K562 (cell line): ENCODE measurements around the gene ADGRL3. TPM values are rescaled to one million over a fixed set of nuclear protein-coding genes. Genes with fewer than 3 reads are reported as not detected.

Experiments used
- ATAC-seq: fragments of 200-7000 bp; cut with Tn5 transposase; 3 replicates; pipeline ENCODE4 v1.9.1; 2020; ENCODE audit warnings: moderate library complexity
- BruUV-seq: library from RNA; stranded (reverse); fragments of 400-500 nt; replicated peaks from 2 replicates; lab custom pipeline; 2021; lab: Mats Ljungman, UMichigan
- CTCF ChIA-PET: fragments of 300-600 bp; formaldehyde crosslinking; extraction: SDS; loops from one replicate; lab custom pipeline; 2021; ENCODE audit warnings: low intra/inter-chr PET ratio; lab: Yijun Ruan, JAX
- POLR2A ChIA-PET: fragments of 300-600, 350-650 bp; sonication (Branson Sonifier 250); formaldehyde crosslinking; extraction: SDS; loops from one replicate; lab custom pipeline; 2021; ENCODE audit warnings: antibody characterized with exemption, inconsistent platforms; lab: Yijun Ruan, JAX
- DNase-seq, 4 experiments: peaks; one replicate each; pipeline versions ENCODE4 v3.0.0 to v3.0.0-alpha.2; 2011 to 2018; ENCODE audit warnings: low spot score in 3 of 4, mixed read lengths in 3 of 4; ENCODE audit errors: extremely low read depth in 1 of 4
- FAIRE-seq: peaks from 2 replicates; lab custom pipeline; 2011; peaks lifted over from hg19 to GRCh38; lab: Jason Lieb, UNC
- H2AFZ ChIP-seq: 2 replicates; pipeline ENCODE4 v1.6.0; 2011; ENCODE audit warnings: low read depth, low read length, control low read depth, inconsistent platforms
- H3K27ac ChIP-seq: fragments of 200-600 bp; 3 replicates; pipeline ENCODE4 v1.8.0; 2011; ENCODE audit warnings: low read depth, mild to moderate bottlenecking, control low read depth, inconsistent platforms, low read length, moderate library complexity, mixed read lengths; ENCODE audit errors: extremely low read depth
- H3K27me3 ChIP-seq, 2 experiments: fragments of 300-600 bp in 1 of 2; 2 replicates in 1 of 2; 3 replicates in 1 of 2; pipeline versions ENCODE4 v1.6.0 to v1.8.0; 2011; ENCODE audit warnings: inconsistent platforms in 2 of 2, low read length in 2 of 2, mild to moderate bottlenecking in 1 of 2, mixed read lengths in 1 of 2, moderate library complexity in 1 of 2; ENCODE audit not compliant: control insufficient read depth in 2 of 2, insufficient read depth in 2 of 2
- H3K36me3 ChIP-seq: fragments of 300-600 bp; 3 replicates; pipeline ENCODE4 v1.8.0; 2011; ENCODE audit warnings: mild to moderate bottlenecking, low read length, inconsistent platforms; ENCODE audit not compliant: control insufficient read depth, insufficient read depth
- H3K4me1 ChIP-seq, 2 experiments: fragments of 200-600 bp in 1 of 2; replicated peaks in 1 of 2; 2 replicates in 1 of 2; 3 replicates in 1 of 2; pipeline versions ENCODE4 v1.5.1 to v1.8.0; 2011; ENCODE audit warnings: inconsistent platforms in 2 of 2, low read length in 2 of 2, mild to moderate bottlenecking in 1 of 2, mixed read lengths in 1 of 2, moderate library complexity in 1 of 2; ENCODE audit not compliant: control insufficient read depth in 2 of 2, insufficient read depth in 2 of 2
- H3K4me2 ChIP-seq: 2 replicates; pipeline ENCODE4 v1.6.1; 2011; ENCODE audit warnings: low read length, control low read depth, inconsistent platforms, mixed read lengths; ENCODE audit not compliant: insufficient read depth
- H3K4me3 ChIP-seq: fragments of 200-600 bp; sonication (generic), shearing (Covaris generic); 2 replicates; pipeline ENCODE4 v1.5.1; 2016; ENCODE audit warnings: control low read depth, inconsistent platforms
- H3K79me2 ChIP-seq: fragments of 200-600 bp; 3 replicates; pipeline ENCODE4 v1.8.0; 2011; ENCODE audit warnings: low read length, inconsistent platforms; ENCODE audit not compliant: control insufficient read depth, insufficient read depth
- H3K9ac ChIP-seq, 2 experiments: 2 replicates each; pipeline versions ENCODE4 v1.6.0 to v1.6.1; 2011; ENCODE audit warnings: low read depth in 2 of 2, low read length in 2 of 2, control low read depth in 1 of 2, inconsistent platforms in 1 of 2, mild to moderate bottlenecking in 1 of 2, mixed read lengths in 1 of 2; ENCODE audit not compliant: insufficient read depth in 1 of 2
- H3K9me1 ChIP-seq: one replicate; pipeline ENCODE4 v1.6.0; 2011; ENCODE audit warnings: inconsistent platforms, mild to moderate bottlenecking, low read length, moderate library complexity; ENCODE audit not compliant: control insufficient read depth, insufficient read depth
- H3K9me3 ChIP-seq: replicated peaks from 2 replicates; pipeline ENCODE4 v1.5.1; 2011; ENCODE audit warnings: low read depth, low read length, inconsistent platforms; ENCODE audit not compliant: control insufficient read depth, insufficient read depth
- H4K20me1 ChIP-seq: replicated peaks from 2 replicates; pipeline ENCODE4 v1.6.1; 2011; ENCODE audit warnings: low read length, inconsistent platforms, mixed read lengths; ENCODE audit not compliant: control insufficient read depth, insufficient read depth
- AFF4 ChIP-seq: sonication (generic); formaldehyde crosslinking; IDR thresholded peaks from 2 replicates; pipeline ENCODE4 v1.8.0; 2023; ENCODE audit warnings: mild to moderate bottlenecking, missing genetic modification reagents
- ASH1L ChIP-seq: fragments of 450-650 bp; IDR thresholded peaks from 2 replicates; pipeline ENCODE4 v1.6.1; 2018; ENCODE audit warnings: borderline replicate concordance, mild to moderate bottlenecking, low read depth; ENCODE audit not compliant: partially characterized antibody
- EWSR1 ChIP-seq: fragments of 450-650 bp; IDR thresholded peaks from 2 replicates; pipeline ENCODE4 v1.6.1; 2018; ENCODE audit warnings: borderline replicate concordance, mild to moderate bottlenecking, low read depth, moderate library complexity; ENCODE audit not compliant: partially characterized antibody
- RB1 ChIP-seq: fragments of 450-650 bp; IDR thresholded peaks from 2 replicates; pipeline ENCODE4 v1.6.1; 2017; ENCODE audit warnings: low read depth, mild to moderate bottlenecking
- THAP7 ChIP-seq: fragments of 250-450 bp; sonication (Bioruptor Pico); IDR thresholded peaks from 2 replicates; pipeline ENCODE4 v1.5.0; 2021
- ZNF184 ChIP-seq: sonication (generic); formaldehyde crosslinking; IDR thresholded peaks from 2 replicates; pipeline ENCODE4 v1.5.0; 2020; ENCODE audit warnings: missing genetic modification reagents
- WGBS: fragments of 100-300 bp; shearing (Covaris generic); methylation state at CpG from one replicate; pipeline ENCODE4 v1.1.6; 2016; ENCODE audit warnings: low coverage, mixed read lengths; ENCODE audit not compliant: insufficient coverage; ENCODE audit errors: missing lambda C conversion rate; 5-methylcytosine and 5-hydroxymethylcytosine counted together
- in situ Hi-C: fragments of 300-500 bp; cut with MboI; formaldehyde crosslinking; loops from 4 replicates; pipeline ENCODE4 v1.15.0; 2018; ENCODE audit warnings: inconsistent platforms, mixed read lengths
- intact Hi-C: fragments of 100-400 bp; cut with micrococcal nuclease; formaldehyde crosslinking; loops from 2 replicates; pipeline ENCODE4 v1.14.2; 2022
- polyA plus RNA-seq, 8 experiments: library from polyadenylated mRNA; depleted of rRNA in 4 of 8; stranded (reverse) in 5 of 8; unstranded in 3 of 8; fragments of >200 nt; fragmentation: Nextera tagmentation in 2 of 8; fragmentation: Illumina TruSeq in 1 of 8; extraction: Ambion mirVana in 2 of 8; extraction: Trizol in 1 of 8; gene quantifications; 2 replicates each; pipeline versions ENCODE4 v1.2.1 to v1.2.3, GENCODE V29; 2011 to 2014; ENCODE audit warnings: inconsistent platforms in 1 of 8, missing spikeins in 1 of 8
- total RNA-seq, 7 experiments: library from RNA; depleted of rRNA in 6 of 7; stranded (reverse); fragments of >200 nt in 6 of 7; fragmentation: Illumina TruSeq in 2 of 7; extraction: Trizol in 2 of 7; gene quantifications; 2 replicates each; pipeline versions ENCODE4 v1.2.1 to v1.2.3, GENCODE V29; 2011 to 2021; ENCODE audit warnings: low replicate concordance in 1 of 7

ADGRL3 gene
- total and polyA plus RNA-seq, 9 of the 15 experiments (the other 6 are each of a cell fraction or from before 2014, with no cell fraction given) = 0.03 to 0.14 (median 0.04) TPM; not detected in 2

- no peak for FAIRE-seq
- in situ Hi-C loops = no loop called here
- Histone ChIP-seq H3K9me3 (no peaks in the 10 kb centered on the region), H3K4me2 (no peak overlapping the region), H2AFZ (no peak overlapping the region), H3K36me3 (no peaks in the 10 kb centered on the region), H3K9ac (no peak overlapping the region), H3K27ac (no peak overlapping the region), H3K27me3 (no peaks in the 10 kb centered on the region), H3K4me3 (no peak overlapping the region), H4K20me1 (no peaks in the 10 kb centered on the region), H3K4me1 (no peaks in the 10 kb centered on the region), H3K9me1 (no peaks in the 10 kb centered on the region), H3K79me2 (no peaks in the 10 kb centered on the region)
- POLR2A ChIA-PET = no interaction called here
- BruUV-seq = no TSS peak
- intact Hi-C loops = no loop called here
- ATAC-seq = no peak
- WGBS = 0% methylated on average over 5 of the region's 5 CpGs
- CTCF ChIA-PET = no interaction called here
- no peak for DNase-seq
- TF ChIP-seq THAP7 (no peak), AFF4 (CRISPR knock-in tag) (no peak), RB1 (no peak), ZNF184 (CRISPR knock-in tag) (no peak), ASH1L (no peak), EWSR1 (no peak)
Observed at GRCh38 chr4:61588621-61589402, 388.7 kb downstream of the ADGRL3 start.
